ENCODE results near the gene ADAMTS13. TPM values are rescaled to one million over a fixed set of nuclear protein-coding genes. Genes with fewer than 3 reads are reported as not detected.
A peak's percentile ranks its signal among the peaks of the same experiment; 100 is the strongest.

ADAMTS13 gene
- total RNA-seq, 3 donors from 2014 or later (not counting 1 experiment from before 2014, with no cell fraction given): 2.3 to 3.0 (median 2.8) TPM

DNA sequence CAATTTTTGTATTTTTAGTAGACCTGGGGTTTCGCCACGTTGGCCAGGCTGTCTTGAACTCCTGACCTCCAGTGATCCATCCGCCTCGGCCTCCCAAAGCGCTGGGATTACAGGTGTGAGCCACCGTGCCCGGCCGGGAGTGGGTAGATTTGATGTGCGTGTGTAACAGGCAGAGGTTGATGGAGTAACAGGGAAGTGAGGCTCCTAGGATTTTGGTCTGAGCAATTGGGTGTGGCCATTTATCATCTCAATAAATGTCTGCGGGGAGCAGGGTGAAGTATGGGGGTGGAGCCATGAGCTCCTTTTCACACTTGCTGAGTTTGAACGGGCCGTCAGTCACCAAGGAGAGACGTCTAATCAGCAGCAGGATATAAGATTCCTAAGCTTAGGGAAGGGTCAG lies 3.2 kb upstream of the ADAMTS13 start:
- H3K27me3 Mint-ChIP-seq (ENCODE audit: low read depth in 2 of 2): no peaks in the 10 kb centered on the region
- peaks cover 14% of the 10 kb centered on the region for H3K36me3 ChIP-seq (ENCODE audit: control insufficient read depth, insufficient read depth, low read length)
- no peaks in the 10 kb centered on the region for H3K36me3 Mint-ChIP-seq
- H3K9me3 ChIP-seq (ENCODE audit: control insufficient read depth, insufficient read depth, low read length): no peaks in the 10 kb centered on the region
- 96% methylated on average over 13 of the region's 13 CpGs for WGBS (ENCODE audit: insufficient coverage)
- no peak overlapping the region for H3K27ac ChIP-seq (ENCODE audit: low read length)
- H3K4me3 Mint-ChIP-seq: peak overlapping the region; percentile 90
- DNase-seq (no peak), ATAC-seq (no peak)
- no peaks in the 10 kb centered on the region for H3K27me3 ChIP-seq (ENCODE audit: control insufficient read depth, insufficient read depth, low read length)
- peaks cover 36% of the 10 kb centered on the region for H3K4me1 ChIP-seq (ENCODE audit: control insufficient read depth, insufficient read depth, low read length)
- H3K9me3 Mint-ChIP-seq: no peaks in the 10 kb centered on the region
- TF ChIP-seq CTCF (IDR thresholded peaks at IDR 0.05): no peak
- intact Hi-C loops (cut with micrococcal nuclease): no loop called here
- peak overlapping the region in 1 of 2 donors; percentile 84 for H3K27ac Mint-ChIP-seq
- H3K4me1 Mint-ChIP-seq: peaks cover 44 to 54% of the 10 kb centered on the region in 2 donors
- H3K4me3 ChIP-seq (ENCODE audit: low read length): no peak overlapping the region

DNA sequence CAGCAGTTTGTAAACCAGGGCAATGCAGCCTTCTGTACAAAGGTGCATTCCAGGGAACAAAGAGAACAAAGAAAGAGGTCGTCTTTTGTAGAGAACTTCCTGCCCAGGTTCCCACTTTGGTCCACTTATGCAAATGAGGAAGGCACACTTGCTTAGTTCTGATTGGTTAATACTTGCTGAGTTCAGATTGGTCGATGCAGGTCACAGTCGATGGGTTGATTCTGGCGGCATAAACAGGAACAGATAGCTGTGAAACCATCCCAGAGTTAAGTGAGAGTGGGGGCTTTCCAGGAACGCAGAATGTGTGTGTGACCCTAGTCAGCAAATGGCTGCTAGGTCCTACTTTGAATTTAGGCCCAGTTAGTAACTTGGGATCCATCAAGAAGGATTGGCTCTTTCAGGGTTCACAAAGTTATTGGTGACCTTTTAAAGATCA lies 1.8 kb upstream of the ADAMTS13 start:
- peak overlapping the region; percentile 76 for H3K27ac ChIP-seq (ENCODE audit: low read length)
- H3K9me3 Mint-ChIP-seq: no peaks in the 10 kb centered on the region
- intact Hi-C loops (cut with micrococcal nuclease): no loop called here
- H3K27me3 ChIP-seq (ENCODE audit: control insufficient read depth, insufficient read depth, low read length): no peaks in the 10 kb centered on the region
- no peak for ATAC-seq
- peaks cover 35% of the 10 kb centered on the region for H3K4me1 ChIP-seq (ENCODE audit: control insufficient read depth, insufficient read depth, low read length)
- H3K9me3 ChIP-seq (ENCODE audit: control insufficient read depth, insufficient read depth, low read length): no peaks in the 10 kb centered on the region
- DNase-seq: peak in 1 of 2 donors; percentile 61
- peak overlapping the region; percentile 28 to 42 for H3K27ac Mint-ChIP-seq
- WGBS (ENCODE audit: insufficient coverage): 38% methylated on average over 5 of the region's 5 CpGs
- TF ChIP-seq CTCF (IDR thresholded peaks at IDR 0.05): no peak
- H3K36me3 ChIP-seq (ENCODE audit: control insufficient read depth, insufficient read depth, low read length): peaks cover 3% of the 10 kb centered on the region
- H3K36me3 Mint-ChIP-seq: no peaks in the 10 kb centered on the region
- H3K4me1 Mint-ChIP-seq: peaks cover 33 to 40% of the 10 kb centered on the region in 2 donors
- no peak overlapping the region for H3K4me3 ChIP-seq (ENCODE audit: low read length)
- no peak overlapping the region for H3K4me3 Mint-ChIP-seq
- no peaks in the 10 kb centered on the region for H3K27me3 Mint-ChIP-seq (ENCODE audit: low read depth in 2 of 2)

GRCh38 chr9:133423216-133423615 lies 1.0 kb downstream of the ADAMTS13 start:
- no peak for DNase-seq
- no peak for ATAC-seq
- Mint-ChIP-seq H3K4me3 (no peak overlapping the region), H3K27me3 (ENCODE audit: low read depth in 2 of 2) (peaks cover 8 to 19% of the 10 kb centered on the region in 2 donors), H3K27ac (no peak overlapping the region), H3K4me1 (peaks cover 11 to 13% of the 10 kb centered on the region in 2 donors), H3K9me3 (no peaks in the 10 kb centered on the region), H3K36me3 (no peaks in the 10 kb centered on the region)
- Histone ChIP-seq H3K27me3 (ENCODE audit: control insufficient read depth, insufficient read depth, low read length) (peaks cover 8% of the 10 kb centered on the region), H3K4me3 (ENCODE audit: low read length) (no peak overlapping the region), H3K27ac (ENCODE audit: low read length) (no peak overlapping the region), H3K4me1 (ENCODE audit: control insufficient read depth, insufficient read depth, low read length) (peaks cover 16% of the 10 kb centered on the region), H3K36me3 (ENCODE audit: control insufficient read depth, insufficient read depth, low read length) (no peaks in the 10 kb centered on the region), H3K9me3 (ENCODE audit: control insufficient read depth, insufficient read depth, low read length) (no peaks in the 10 kb centered on the region)
- intact Hi-C loops (cut with micrococcal nuclease): no loop called here
- no peak for TF ChIP-seq CTCF (IDR thresholded peaks at IDR 0.05)
- 87% methylated on average over 3 of the region's 3 CpGs for WGBS (ENCODE audit: insufficient coverage)

DNA sequence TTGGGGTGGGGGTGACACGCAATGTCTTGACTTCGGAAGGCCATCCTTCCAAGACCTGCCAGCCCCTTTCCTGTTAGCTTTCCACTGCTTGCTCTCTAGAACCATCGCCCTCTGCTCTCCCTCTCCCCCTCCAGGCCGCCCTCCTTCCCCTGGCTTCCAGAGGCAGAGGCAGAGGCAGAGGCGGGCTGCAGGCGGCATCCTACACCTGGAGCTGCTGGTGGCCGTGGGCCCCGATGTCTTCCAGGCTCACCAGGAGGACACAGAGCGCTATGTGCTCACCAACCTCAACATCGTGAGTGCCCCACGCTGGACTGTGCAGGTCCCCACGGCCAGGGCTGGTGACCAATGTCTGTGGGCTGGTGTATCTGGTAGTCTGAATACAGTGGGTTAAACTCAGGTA lies 2.0 kb downstream of the ADAMTS13 start:
- ATAC-seq: no peak
- intact Hi-C loops (cut with micrococcal nuclease): no loop called here
- Mint-ChIP-seq H3K4me3 (no peak overlapping the region), H3K36me3 (no peaks in the 10 kb centered on the region), H3K27me3 (ENCODE audit: low read depth in 2 of 2) (peaks cover 8 to 19% of the 10 kb centered on the region in 2 donors), H3K27ac (no peak overlapping the region), H3K4me1 (peaks cover 1 to 4% of the 10 kb centered on the region in 2 donors), H3K9me3 (no peaks in the 10 kb centered on the region)
- Histone ChIP-seq H3K27ac (ENCODE audit: low read length) (no peak overlapping the region), H3K9me3 (ENCODE audit: control insufficient read depth, insufficient read depth, low read length) (no peaks in the 10 kb centered on the region), H3K4me1 (ENCODE audit: control insufficient read depth, insufficient read depth, low read length) (peaks cover 13% of the 10 kb centered on the region), H3K36me3 (ENCODE audit: control insufficient read depth, insufficient read depth, low read length) (no peaks in the 10 kb centered on the region), H3K27me3 (ENCODE audit: control insufficient read depth, insufficient read depth, low read length) (peaks cover 8% of the 10 kb centered on the region), H3K4me3 (ENCODE audit: low read length) (no peak overlapping the region)
- DNase-seq: no peak
- WGBS (ENCODE audit: insufficient coverage): 96% methylated on average over 12 of the region's 12 CpGs
- no peak for TF ChIP-seq CTCF (IDR thresholded peaks at IDR 0.05)

Measured in natural killer cell (primary cell).